Fibroblast of skin of left biceps (primary cell): ENCODE data around the gene NDRG4.

ENCODE experiments used
- DNase-seq, 2 experiments: peaks; one replicate each; pipeline ENCODE4 v3.0.0-alpha.2; 2013; ENCODE audit warnings: low read depth in 2 of 2

NDRG4 gene

GRCh38 chr16:58493756-58494431, 6.0 kb upstream of the NDRG4 start:
- no peak for DNase-seq

GRCh38 chr16:58494981-58495520, 4.9 kb upstream of the NDRG4 start:
- peak; percentile 74 to 76 for DNase-seq

GRCh38 chr16:58495521-58496331, 4.2 kb upstream of the NDRG4 start:
- DNase-seq, result no peak

- DNase-seq, result no peak
Observed at GRCh38 chr16:58497468-58497867, 2.5 kb upstream of the NDRG4 start.

- no peak for DNase-seq
Observed at GRCh38 chr16:58497935-58498334, 2.0 kb upstream of the NDRG4 start.

- no peak for DNase-seq
Observed at GRCh38 chr16:58498341-58499091, 1.4 kb upstream of the NDRG4 start.

- DNase-seq, result no peak
Observed at GRCh38 chr16:58499092-58499511, 841 bp upstream of the NDRG4 start.

GRCh38 chr16:58500430-58501241, 693 bp downstream of the NDRG4 start:
- DNase-seq, result no peak

- DNase-seq, result no peak
Observed at GRCh38 chr16:58501242-58502131, 1.5 kb downstream of the NDRG4 start.

- no peak for DNase-seq
Observed at GRCh38 chr16:58502217-58502921, 2.4 kb downstream of the NDRG4 start.

GRCh38 chr16:58503166-58503862, 3.4 kb downstream of the NDRG4 start:
- no peak for DNase-seq

- no peak for DNase-seq
Observed at GRCh38 chr16:58503863-58504688, 4.1 kb downstream of the NDRG4 start.

GRCh38 chr16:58506241-58507194, 6.6 kb downstream of the NDRG4 start:
- DNase-seq, result no peak

- DNase-seq, result no peak
Observed at GRCh38 chr16:58507195-58507962, 7.4 kb downstream of the NDRG4 start.

GRCh38 chr16:58507963-58508670, 8.2 kb downstream of the NDRG4 start:
- DNase-seq, result no peak
